Activated CD4-positive, alpha-beta T cell treated with anti-CD3 and anti-CD28 coated beads, Interleukin-2, Interleukin-6, amounts not matched to agents 100 ng/mL and 50 ng/mL, durations not matched to agents 16 hours and 8 hours (primary cell): ENCODE results near the gene COTL1.

Experiments used
- DNase-seq: peaks from one replicate; pipeline ENCODE4 v3.0.0-alpha.2; 2020

The COTL1 gene

DNA sequence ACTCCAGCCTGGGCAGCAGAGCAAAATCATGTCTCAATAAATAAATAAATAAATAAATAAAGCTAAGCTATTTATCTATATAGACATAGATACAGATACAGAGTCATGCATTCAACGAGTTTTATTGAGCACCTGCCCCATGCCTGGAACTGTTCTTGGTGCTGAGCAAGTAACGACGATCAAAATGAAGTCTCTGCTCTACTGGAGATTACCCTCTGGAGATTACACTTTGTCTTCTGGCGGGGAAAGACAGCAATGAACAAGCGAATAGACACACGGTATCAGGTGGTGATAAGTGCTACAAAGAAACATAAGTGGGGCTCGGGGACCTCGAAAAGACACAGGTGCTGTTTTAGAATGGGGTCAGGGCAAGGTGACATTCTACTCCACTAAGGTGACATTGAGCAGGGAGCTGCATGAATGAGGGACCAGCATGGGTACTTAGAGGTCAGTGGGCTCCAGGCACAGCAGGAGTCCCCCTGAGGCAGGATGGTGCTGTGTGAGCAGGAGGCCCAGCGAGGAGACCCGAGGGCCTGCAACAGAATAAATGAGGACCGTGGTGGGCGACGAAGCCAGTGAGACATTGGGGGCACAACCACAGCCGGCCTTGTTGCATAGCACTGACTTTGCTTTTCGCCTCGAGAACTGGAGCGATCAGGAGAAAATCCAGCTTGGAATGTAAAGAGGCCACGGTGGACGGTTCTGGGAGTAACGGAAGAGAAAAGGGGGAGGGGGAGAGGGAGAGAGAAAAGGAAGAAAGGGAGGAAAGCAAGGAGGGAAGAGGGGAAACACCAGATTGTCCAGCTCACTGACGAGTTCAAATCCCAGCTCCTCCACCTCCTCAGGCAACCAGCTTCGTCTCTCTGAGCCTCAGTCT is 71.0 kb downstream of the COTL1 start:
- no peak for DNase-seq

GRCh38 chr16:84545114-84545737 is 72.7 kb downstream of the COTL1 start:
- no peak for DNase-seq

DNA sequence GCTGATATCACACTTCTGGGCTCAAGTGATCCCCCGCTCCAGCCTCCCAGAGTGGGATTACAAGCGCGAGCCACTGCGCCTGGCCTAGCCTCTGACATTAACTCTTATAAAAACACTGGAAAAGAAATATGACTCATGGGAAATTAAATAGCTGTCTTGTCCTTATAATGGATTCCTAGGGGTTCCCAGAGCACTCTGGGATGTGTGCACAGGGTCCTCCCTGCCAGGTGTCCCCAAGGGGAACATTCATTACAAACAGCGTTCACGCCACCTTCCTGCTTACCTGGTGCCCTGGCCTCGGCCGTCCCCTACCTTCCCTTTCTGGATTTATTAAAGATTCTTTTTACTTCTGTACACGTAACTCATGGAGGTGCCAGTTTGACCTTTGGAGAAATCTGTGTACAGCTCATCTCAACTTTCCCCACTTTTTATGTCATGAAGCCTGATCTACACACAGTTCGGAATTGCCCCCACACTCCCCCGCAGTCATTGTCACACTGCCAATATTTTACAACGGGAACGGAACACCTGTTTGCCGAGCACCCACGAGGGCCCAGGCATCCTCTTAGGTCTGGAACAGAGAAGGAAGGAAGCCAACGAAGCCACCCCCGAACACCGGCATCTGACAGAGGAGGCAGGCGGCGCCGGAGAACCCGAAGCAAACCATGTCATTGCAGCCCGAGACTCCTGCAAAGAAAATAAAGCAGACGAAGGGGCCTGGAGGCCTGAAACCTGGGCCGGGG is 73.7 kb downstream of the COTL1 start:
- no peak for DNase-seq

GRCh38 chr16:84543253-84543652 is 74.6 kb downstream of the COTL1 start:
- no peak for DNase-seq

GRCh38 chr16:84541999-84542817 is 75.7 kb downstream of the COTL1 start:
- DNase-seq: no peak

DNA sequence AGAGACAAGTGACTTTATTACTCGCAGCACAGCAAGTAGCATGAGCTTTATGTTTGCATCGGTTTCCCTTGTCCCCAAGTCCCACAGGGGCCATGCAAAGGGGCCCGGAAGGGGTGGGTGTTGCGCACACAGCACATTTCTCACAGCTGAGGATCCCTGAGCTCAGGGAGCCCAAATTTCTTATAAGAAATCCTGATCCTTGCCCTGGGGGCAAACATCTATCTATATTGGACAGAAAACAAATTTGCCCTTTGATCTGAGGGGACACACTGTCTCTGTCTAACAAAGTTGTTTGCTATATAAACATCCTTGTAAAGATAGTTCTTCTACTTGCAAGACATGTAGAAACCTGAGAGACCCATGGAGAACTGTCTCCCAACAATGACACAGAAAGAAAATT is 77.7 kb downstream of the COTL1 start:
- DNase-seq: no peak

DNA sequence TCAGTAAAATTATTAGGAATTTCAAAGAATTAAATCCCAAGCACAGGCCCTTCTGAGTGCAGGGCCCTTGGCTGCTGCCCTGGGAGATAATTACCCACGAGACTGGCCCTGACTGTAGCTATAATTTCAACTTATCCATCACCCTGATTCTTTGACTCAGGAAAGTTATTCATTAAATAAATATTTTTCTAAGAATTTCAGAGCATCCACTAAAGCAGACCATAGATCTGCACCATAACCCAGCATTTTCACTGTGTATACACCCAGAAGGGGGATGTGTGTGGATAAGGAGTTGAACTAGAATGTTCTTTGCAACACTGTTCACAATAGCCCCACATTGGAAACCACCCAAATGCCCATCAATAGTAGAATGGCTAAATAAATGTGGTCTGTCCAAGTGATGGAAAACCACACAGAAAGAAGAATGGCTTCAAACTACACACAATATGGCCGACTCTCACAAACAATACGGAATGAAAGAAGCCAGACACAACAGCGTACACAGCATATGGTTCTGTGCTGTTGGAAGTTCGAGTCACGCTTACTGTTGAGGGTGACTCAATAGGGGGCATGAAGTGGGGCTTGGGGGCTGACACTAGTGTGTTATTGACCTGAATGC is 79.5 kb downstream of the COTL1 start:
- DNase-seq: no peak

GRCh38 chr16:84537491-84538151 is 80.3 kb downstream of the COTL1 start:
- DNase-seq: no peak

GRCh38 chr16:84535851-84536250 is 82.0 kb downstream of the COTL1 start:
- DNase-seq: no peak

- DNase-seq: no peak
Measured at GRCh38 chr16:84535408-84535807, 82.5 kb downstream of the COTL1 start.

DNA sequence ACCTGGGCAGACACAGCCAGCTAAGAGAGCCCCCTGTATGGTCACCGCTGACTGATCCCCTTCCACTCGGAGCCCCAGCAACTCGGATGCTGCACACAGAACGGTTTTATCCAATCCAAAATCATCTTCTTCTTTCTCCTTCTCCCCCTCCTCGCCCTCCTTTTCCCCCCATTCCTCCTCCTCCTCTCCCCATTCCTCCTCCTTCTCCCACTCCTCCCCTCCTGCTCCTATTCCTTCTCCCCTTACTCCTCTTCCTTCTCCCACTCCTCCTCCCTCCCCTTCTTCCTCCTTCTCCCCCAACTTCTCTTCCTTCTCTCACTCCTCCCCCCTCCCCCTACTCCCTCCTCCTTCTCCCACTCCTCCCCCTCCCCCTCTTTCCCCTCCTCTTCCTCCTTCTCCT is 83.1 kb downstream of the COTL1 start:
- DNase-seq: no peak

DNA sequence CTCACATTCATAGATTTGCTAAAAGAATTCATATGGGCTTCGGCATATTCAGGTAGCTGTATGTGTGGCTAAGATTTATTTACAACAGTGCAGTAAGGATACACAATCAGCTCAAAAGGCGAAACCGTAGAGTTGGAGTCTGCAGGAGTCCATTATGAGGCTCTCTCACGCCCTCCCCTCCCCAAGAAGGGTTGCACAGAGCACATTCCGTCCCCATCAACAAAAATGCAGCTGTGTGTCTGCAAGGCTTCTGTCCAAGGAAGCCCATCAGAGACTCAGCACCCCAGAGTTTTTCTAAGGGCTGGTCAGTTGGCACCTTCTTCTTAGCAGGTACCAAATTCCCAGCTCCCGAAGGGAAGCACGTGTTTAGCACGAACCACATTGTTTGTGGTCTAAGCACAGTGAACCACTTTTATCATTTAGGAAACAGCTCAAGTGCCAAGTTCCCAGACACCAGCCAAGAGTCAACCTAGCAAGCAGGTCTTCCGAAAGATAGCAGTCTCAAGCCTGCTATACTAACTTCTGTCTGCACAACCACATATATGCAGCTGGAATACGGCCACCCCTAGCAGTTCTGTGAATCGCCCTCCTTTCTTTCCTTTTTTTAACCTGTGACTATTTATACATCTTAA is 84.9 kb downstream of the COTL1 start:
- DNase-seq: no peak

DNA sequence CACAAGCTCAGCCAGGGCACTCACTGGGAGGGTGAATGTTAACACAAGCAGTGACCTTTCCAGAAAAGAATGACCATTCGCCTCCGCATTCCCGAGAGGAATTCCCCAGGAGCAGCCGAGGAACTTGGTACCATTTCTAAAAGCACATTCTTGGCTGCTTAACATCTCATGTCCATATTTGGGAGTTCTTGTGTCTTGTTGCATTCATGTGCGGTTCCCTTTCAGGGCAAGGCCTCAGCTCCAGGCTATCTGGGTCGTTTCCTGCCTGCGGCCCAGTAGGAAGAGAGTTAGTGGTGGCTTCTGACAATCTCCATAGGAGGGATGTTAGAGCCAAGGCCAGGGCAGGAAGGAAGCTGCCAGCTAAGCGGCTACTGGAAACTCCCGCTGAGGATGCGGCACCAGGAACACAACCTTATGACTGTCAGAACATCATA is 85.6 kb downstream of the COTL1 start:
- peak; percentile 17 for DNase-seq

- no peak for DNase-seq
Measured at GRCh38 chr16:84531671-84532111, 86.2 kb downstream of the COTL1 start.

GRCh38 chr16:84530590-84530989 is 87.3 kb downstream of the COTL1 start:
- no peak for DNase-seq

GRCh38 chr16:84529607-84530006 is 88.3 kb downstream of the COTL1 start:
- DNase-seq: no peak

DNA sequence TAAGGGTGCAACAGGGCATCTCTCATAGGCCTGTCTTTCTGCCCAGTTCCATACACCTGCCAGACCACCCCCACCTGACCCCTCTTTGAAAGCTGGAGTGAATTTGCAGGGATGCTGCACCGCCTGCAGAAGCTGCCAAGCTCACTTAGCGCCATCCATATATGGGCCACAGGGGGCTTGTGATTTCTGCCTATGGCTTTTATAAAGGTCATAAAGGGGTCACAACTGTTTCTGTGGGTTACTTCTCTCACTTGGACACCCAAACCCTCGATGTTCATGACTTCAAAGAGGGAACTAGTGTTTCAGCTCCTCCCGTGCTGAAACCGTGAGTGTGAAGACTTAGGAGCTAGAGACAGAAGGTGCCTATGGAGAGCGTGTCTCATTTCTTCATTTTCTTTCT is 89.6 kb downstream of the COTL1 start:
- DNase-seq: no peak

- DNase-seq: no peak
Measured at GRCh38 chr16:84527532-84528269, 90.2 kb downstream of the COTL1 start.

GRCh38 chr16:84526794-84527531 is 90.9 kb downstream of the COTL1 start:
- no peak for DNase-seq
